HCT116 (cell line): ENCODE results near the gene NTN4. TPM values are rescaled to one million over a fixed set of nuclear protein-coding genes. Genes with fewer than 3 reads are reported as not detected.

Experiments
- ATAC-seq: fragments of 200-7000 bp; cut with Tn5 transposase; 2 replicates; pipeline ENCODE4 v1.9.1; 2020; ENCODE audit warnings: mild to moderate bottlenecking, moderate library complexity
- BruUV-seq: library from RNA; stranded (reverse); fragments of 400-500 nt; replicated peaks from 2 replicates; lab custom pipeline; 2021; lab: Mats Ljungman, UMichigan
- CTCF ChIA-PET: fragments of 300-600 bp; sonication (Branson Sonifier 250); formaldehyde crosslinking; loops from one replicate; lab custom pipeline; 2021; ENCODE audit warnings: antibody characterized with exemption; lab: Charles Lee
- POLR2A ChIA-PET: fragments of 300-600, 350-600 bp; sonication (Branson Sonifier 250); formaldehyde crosslinking; loops from one replicate; lab custom pipeline; 2021; ENCODE audit warnings: antibody characterized with exemption; lab: Charles Lee
- RAD21 ChIA-PET, 2 experiments: fragments of 300-600 bp; sonication (Branson Sonifier 250); formaldehyde crosslinking; loops; one replicate each; lab custom pipeline; 2023; ENCODE audit warnings: low total read pairs in 2 of 2; ENCODE audit not compliant: uncharacterized antibody in 2 of 2, unreplicated experiment in 2 of 2, low non-redundant PET in 1 of 2; lab: Charles Lee
- DNase-seq: peaks from one replicate; pipeline ENCODE4 v3.0.0-alpha.2; 2010; ENCODE audit warnings: low read depth, low spot score
- H2AFZ ChIP-seq: fragments of 200-600 bp; shearing (Covaris generic), sonication (generic); 2 replicates; pipeline ENCODE4 v1.6.1; 2017; ENCODE audit warnings: low read depth, mixed run types, mixed read lengths, antibody characterized with exemption, low read length; ENCODE audit not compliant: poor library complexity, severe bottlenecking
- H3K27ac ChIP-seq: 2 replicates; pipeline ENCODE4 v1.5.1; 2012; ENCODE audit warnings: low read depth, low read length
- H3K27me3 ChIP-seq: fragments of 200-600 bp; sonication (generic); 2 replicates; pipeline ENCODE4 v1.6.1; 2016; ENCODE audit warnings: mixed run types, low read length, mixed read lengths; ENCODE audit not compliant: insufficient read depth
- H3K36me3 ChIP-seq, 2 experiments: fragments of 200-500 bp in 1 of 2; fragments of 200-600 bp in 1 of 2; sonication (Bioruptor generic) in 1 of 2; sonication (generic) in 1 of 2; 2 replicates each; pipeline versions ENCODE4 v1.5.1 to v1.6.1; 2014 to 2016; ENCODE audit warnings: low read length in 2 of 2, inconsistent platforms in 1 of 2, mixed read lengths in 1 of 2, mixed run types in 1 of 2; ENCODE audit not compliant: insufficient read depth in 2 of 2, control insufficient read depth in 1 of 2
- H3K4me1 ChIP-seq, 2 experiments: fragments of 200-600 bp in 1 of 2; sonication (generic) in 1 of 2; 2 replicates each; pipeline versions ENCODE4 v1.5.1 to v1.6.1; 2012 to 2017; ENCODE audit warnings: low read length in 2 of 2, inconsistent platforms in 1 of 2, mild to moderate bottlenecking in 1 of 2, mixed read lengths in 1 of 2, mixed run types in 1 of 2, moderate library complexity in 1 of 2; ENCODE audit not compliant: insufficient read depth in 2 of 2, control insufficient read depth in 1 of 2
- H3K4me2 ChIP-seq: fragments of 200-600 bp; sonication (generic); 2 replicates; pipeline ENCODE4 v1.6.1; 2017; ENCODE audit warnings: mixed run types, low read length, mixed read lengths
- H3K4me3 ChIP-seq, 2 experiments: fragments of 200-600 bp in 1 of 2; sonication (generic) in 1 of 2; replicated peaks in 1 of 2; 2 replicates each; pipeline ENCODE4 v1.5.1; 2011 to 2016; ENCODE audit warnings: low read length in 2 of 2, control low read depth in 1 of 2, low read depth in 1 of 2, mild to moderate bottlenecking in 1 of 2, mixed read lengths in 1 of 2, mixed run types in 1 of 2
- H3K79me2 ChIP-seq: fragments of 200-600 bp; sonication (generic); 2 replicates; pipeline ENCODE4 v1.6.1; 2017; ENCODE audit warnings: mild to moderate bottlenecking, mixed run types, low read length, moderate library complexity, mixed read lengths; ENCODE audit not compliant: insufficient read depth
- H3K9ac ChIP-seq: fragments of 200-600 bp; sonication (generic); 2 replicates; pipeline ENCODE4 v1.6.1; 2016; ENCODE audit warnings: low read length, mixed read lengths
- H3K9me2 ChIP-seq: fragments of 200-600 bp; sonication (generic), shearing (Covaris generic); 2 replicates; pipeline ENCODE4 v1.6.1; 2017; ENCODE audit warnings: mixed run types, mild to moderate bottlenecking, moderate library complexity; ENCODE audit not compliant: insufficient read depth
- H3K9me3 ChIP-seq, 2 experiments: fragments of 200-500 bp in 1 of 2; fragments of 200-600 bp in 1 of 2; sonication (Bioruptor generic) in 1 of 2; sonication (generic) in 1 of 2; 2 replicates each; pipeline ENCODE4 v1.6.1; 2014 to 2017; ENCODE audit warnings: low read length in 2 of 2, mixed read lengths in 2 of 2, inconsistent platforms in 1 of 2, low read depth in 1 of 2, mild to moderate bottlenecking in 1 of 2, mixed run types in 1 of 2, moderate library complexity in 1 of 2; ENCODE audit not compliant: control insufficient read depth in 1 of 2, insufficient read depth in 1 of 2
- H4K20me1 ChIP-seq: fragments of 200-600 bp; sonication (generic), shearing (Covaris generic); 2 replicates; pipeline ENCODE4 v1.6.1; 2017; ENCODE audit warnings: mixed run types, mild to moderate bottlenecking, moderate library complexity; ENCODE audit not compliant: insufficient read depth
- CBX3 ChIP-seq: IDR thresholded peaks from 2 replicates; pipeline ENCODE4 v1.6.1; 2012; ENCODE audit warnings: low read depth
- CEBPB ChIP-seq: IDR thresholded peaks from 2 replicates; pipeline ENCODE4 v1.6.1; 2012; ENCODE audit warnings: low read depth
- CTCF ChIP-seq, 3 experiments: fragments of 200-600 bp in 1 of 3; sonication (generic) in 1 of 3; IDR thresholded peaks in 2 of 3; conservative IDR thresholded peaks in 1 of 3; 2 replicates each; pipeline ENCODE4 v1.5.1; 2012 to 2017; ENCODE audit warnings: low read depth in 2 of 3, low read length in 2 of 3, antibody characterized with exemption in 1 of 3, borderline replicate concordance in 1 of 3, control low read depth in 1 of 3, mild to moderate bottlenecking in 1 of 3, mixed read lengths in 1 of 3, mixed run types in 1 of 3, moderate library complexity in 1 of 3; ENCODE audit not compliant: insufficient read depth in 1 of 3
- EGR1 ChIP-seq: IDR thresholded peaks from 2 replicates; pipeline ENCODE4 v1.6.1; 2012; ENCODE audit warnings: low read depth
- ELF1 ChIP-seq: IDR thresholded peaks from 2 replicates; pipeline ENCODE4 v1.6.1; 2012; ENCODE audit warnings: low read depth, borderline replicate concordance
- FOSL1 ChIP-seq: IDR thresholded peaks from 2 replicates; pipeline ENCODE4 v1.6.1; 2012; ENCODE audit warnings: low read depth
- JUND ChIP-seq: IDR thresholded peaks from 2 replicates; pipeline ENCODE4 v1.6.1; 2012
- RAD21 ChIP-seq: IDR thresholded peaks from 2 replicates; pipeline ENCODE4 v1.6.1; 2012; ENCODE audit warnings: low read depth, mild to moderate bottlenecking
- SP1 ChIP-seq: IDR thresholded peaks from 2 replicates; pipeline ENCODE4 v1.6.1; 2012; ENCODE audit warnings: low read depth
- SRF ChIP-seq: IDR thresholded peaks from 2 replicates; pipeline ENCODE4 v1.6.1; 2012; ENCODE audit warnings: low read depth
- YY1 ChIP-seq: IDR thresholded peaks from 2 replicates; pipeline ENCODE4 v1.6.1; 2011; ENCODE audit warnings: low read length, low read depth, moderate library complexity, mild to moderate bottlenecking; ENCODE audit not compliant: insufficient replicate concordance; ENCODE audit errors: extremely low read depth
- ZBTB33 ChIP-seq: IDR thresholded peaks from 2 replicates; pipeline ENCODE4 v1.6.1; 2011; ENCODE audit warnings: mild to moderate bottlenecking, low read length, moderate library complexity; ENCODE audit not compliant: insufficient replicate concordance; ENCODE audit errors: extremely low read depth
- ZFX ChIP-seq: fragments of 450-650 bp; IDR thresholded peaks from 2 replicates; pipeline ENCODE4 v1.6.1; 2017
- intact Hi-C: fragments of 100-400 bp; cut with micrococcal nuclease; formaldehyde crosslinking; loops from 2 replicates; pipeline ENCODE4 v1.10.0; 2022
- total RNA-seq: library from RNA; stranded (reverse); gene quantifications from one replicate; pipeline ENCODE4 v1.2.1, GENCODE V29; 2021; ENCODE audit not compliant: unreplicated experiment
- TF ChIP-seq, protein P1 (sequence below): IDR thresholded peaks from 2 replicates; pipeline ENCODE4 v1.6.1; 2012; ENCODE audit warnings: low read depth
- TF ChIP-seq, protein P2 (sequence below): IDR thresholded peaks from 2 replicates; pipeline ENCODE4 v1.6.1; 2012

Gene NTN4
- total RNA-seq, 1 experiment from 2014 or later, result 4.3 TPM

DNA sequence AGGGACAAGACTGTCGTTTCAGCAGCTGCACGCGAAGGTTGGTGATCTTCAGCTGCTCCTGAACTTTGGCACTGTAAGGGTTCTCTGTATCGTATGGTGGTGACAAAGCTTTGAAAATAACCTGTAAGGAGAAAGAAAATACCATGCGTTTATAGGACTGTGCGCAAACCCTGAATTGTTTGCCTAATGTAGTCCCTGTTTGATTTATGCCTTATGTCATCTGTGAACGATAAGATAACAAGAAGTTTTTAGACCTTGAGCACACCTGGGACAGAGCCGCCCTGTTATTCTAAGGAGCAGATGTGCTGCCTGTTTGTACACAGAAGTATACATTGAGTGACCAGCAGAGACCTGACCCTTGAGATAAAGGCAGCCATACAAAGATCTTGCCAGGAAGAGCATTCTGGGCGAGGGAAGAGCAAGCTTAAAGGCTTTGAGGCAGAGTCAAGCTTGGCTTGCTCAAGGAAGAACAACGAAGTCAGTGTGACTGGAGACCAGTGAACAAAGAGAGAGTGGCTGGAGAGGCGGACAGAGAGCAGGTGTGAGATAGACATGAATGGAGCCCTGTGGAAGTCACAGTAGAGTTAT is 52.4 kb downstream of the NTN4 start:
- H3K9me2 ChIP-seq, result no peaks in the 10 kb centered on the region
- POLR2A ChIA-PET, result no interaction called here
- BruUV-seq, result no TSS peak
- no peak overlapping the region for H2AFZ ChIP-seq
- no peaks in the 10 kb centered on the region for H3K79me2 ChIP-seq
- H3K4me1 ChIP-seq, result no peaks in the 10 kb centered on the region
- H3K27me3 ChIP-seq, result no peaks in the 10 kb centered on the region
- H3K36me3 ChIP-seq, result no peaks in the 10 kb centered on the region
- ATAC-seq, result no peak
- TF ChIP-seq SRF, result no peak
- TF ChIP-seq, protein P1, sequence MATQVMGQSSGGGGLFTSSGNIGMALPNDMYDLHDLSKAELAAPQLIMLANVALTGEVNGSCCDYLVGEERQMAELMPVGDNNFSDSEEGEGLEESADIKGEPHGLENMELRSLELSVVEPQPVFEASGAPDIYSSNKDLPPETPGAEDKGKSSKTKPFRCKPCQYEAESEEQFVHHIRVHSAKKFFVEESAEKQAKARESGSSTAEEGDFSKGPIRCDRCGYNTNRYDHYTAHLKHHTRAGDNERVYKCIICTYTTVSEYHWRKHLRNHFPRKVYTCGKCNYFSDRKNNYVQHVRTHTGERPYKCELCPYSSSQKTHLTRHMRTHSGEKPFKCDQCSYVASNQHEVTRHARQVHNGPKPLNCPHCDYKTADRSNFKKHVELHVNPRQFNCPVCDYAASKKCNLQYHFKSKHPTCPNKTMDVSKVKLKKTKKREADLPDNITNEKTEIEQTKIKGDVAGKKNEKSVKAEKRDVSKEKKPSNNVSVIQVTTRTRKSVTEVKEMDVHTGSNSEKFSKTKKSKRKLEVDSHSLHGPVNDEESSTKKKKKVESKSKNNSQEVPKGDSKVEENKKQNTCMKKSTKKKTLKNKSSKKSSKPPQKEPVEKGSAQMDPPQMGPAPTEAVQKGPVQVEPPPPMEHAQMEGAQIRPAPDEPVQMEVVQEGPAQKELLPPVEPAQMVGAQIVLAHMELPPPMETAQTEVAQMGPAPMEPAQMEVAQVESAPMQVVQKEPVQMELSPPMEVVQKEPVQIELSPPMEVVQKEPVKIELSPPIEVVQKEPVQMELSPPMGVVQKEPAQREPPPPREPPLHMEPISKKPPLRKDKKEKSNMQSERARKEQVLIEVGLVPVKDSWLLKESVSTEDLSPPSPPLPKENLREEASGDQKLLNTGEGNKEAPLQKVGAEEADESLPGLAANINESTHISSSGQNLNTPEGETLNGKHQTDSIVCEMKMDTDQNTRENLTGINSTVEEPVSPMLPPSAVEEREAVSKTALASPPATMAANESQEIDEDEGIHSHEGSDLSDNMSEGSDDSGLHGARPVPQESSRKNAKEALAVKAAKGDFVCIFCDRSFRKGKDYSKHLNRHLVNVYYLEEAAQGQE, result no peak
- TF ChIP-seq CBX3, result no peak
- TF ChIP-seq, protein P2, sequence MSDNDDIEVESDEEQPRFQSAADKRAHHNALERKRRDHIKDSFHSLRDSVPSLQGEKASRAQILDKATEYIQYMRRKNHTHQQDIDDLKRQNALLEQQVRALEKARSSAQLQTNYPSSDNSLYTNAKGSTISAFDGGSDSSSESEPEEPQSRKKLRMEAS, result no peak
- no peak for TF ChIP-seq ZBTB33
- no peak for TF ChIP-seq CTCF (IDR thresholded peaks at IDR 0.05 in 2 of 3, conservative IDR thresholded peaks at IDR 0.05 in 1 of 3; ENCODE audit: borderline replicate concordance in 1 of 3, insufficient read depth in 1 of 3, low read depth in 2 of 3, low read length in 2 of 3)
- no peak for TF ChIP-seq CEBPB
- no peak for TF ChIP-seq SP1
- TF ChIP-seq ELF1, result no peak
- TF ChIP-seq FOSL1, result no peak
- no peak for TF ChIP-seq YY1
- no peak for TF ChIP-seq EGR1
- no peak for TF ChIP-seq RAD21
- TF ChIP-seq ZFX, result no peak
- no peak for TF ChIP-seq JUND
- H3K4me3 ChIP-seq, result no peak overlapping the region
- intact Hi-C loops, result no loop called here
- CTCF ChIA-PET, result no interaction called here
- no peak overlapping the region for H3K4me2 ChIP-seq
- no peaks in the 10 kb centered on the region for H4K20me1 ChIP-seq
- H3K9me3 ChIP-seq, result no peaks in the 10 kb centered on the region
- no peak overlapping the region for H3K27ac ChIP-seq
- RAD21 ChIA-PET, result no interaction called here
- H3K9ac ChIP-seq, result no peak overlapping the region
- DNase-seq, result no peak
